Mucosa of descending colon (tissue), 3 donors: ENCODE results near the gene MFSD6. TPM values are rescaled to one million over a fixed set of nuclear protein-coding genes. Genes with fewer than 3 reads are reported as not detected.

Experiments used
- ATAC-seq: fragments of 200-7000 bp; cut with Tn5 transposase; one replicate; pipeline ENCODE4 v1.9.1; 2020; ENCODE audit warnings: mild to moderate bottlenecking, moderate library complexity
- DNase-seq, 3 donors: peaks; one replicate each; pipeline ENCODE4 v3.0.0-alpha.2; 2020
- H3K36me3 ChIP-seq: fragments of 200-600 bp; one replicate; pipeline ENCODE4 v1.8.0; 2021; ENCODE audit warnings: low read depth, mild to moderate bottlenecking
- H3K4me1 ChIP-seq: fragments of 200-600 bp; one replicate; pipeline ENCODE4 v1.8.0; 2021; ENCODE audit warnings: low read depth, mild to moderate bottlenecking
- H3K4me3 ChIP-seq: fragments of 200-600 bp; one replicate; pipeline ENCODE4 v1.8.0; 2021; ENCODE audit warnings: mild to moderate bottlenecking
- H3K9me3 ChIP-seq: fragments of 200-600 bp; one replicate; pipeline ENCODE4 v1.8.0; 2021; ENCODE audit warnings: mild to moderate bottlenecking
- CTCF ChIP-seq: fragments of 200-600 bp; IDR thresholded peaks from one replicate; pipeline ENCODE4 v1.8.0; 2022; ENCODE audit warnings: antibody characterized with exemption, mild to moderate bottlenecking
- intact Hi-C, 2 donors: fragments of 100-400 bp; cut with DNase I in 1 of 2; cut with micrococcal nuclease in 1 of 2; formaldehyde crosslinking; loops; one replicate each; pipeline versions ENCODE4 v1.11.0 to v1.11.1; 2022; cut with DNase I, micrococcal nuclease
- total RNA-seq, 3 donors: library from RNA; stranded (reverse); fragmentation: NEBNext Ultra II Directional in 2 of 3; extraction: Animal tissue kit (Norgen Biotek cat#: 25700) in 2 of 3; gene quantifications; one replicate each; pipeline versions ENCODE4 v1.2.1 to v1.2.4, GENCODE V29; 2021 to 2023
- donor health status: DM: no; HTN: no; CAD: no; lungs with moderate emphysema.
- donor health status: DM: no; HTN: no; CAD: no.
- donor health status: DM: no; HTN: yes; CAD: no.

MFSD6 gene
- total RNA-seq, 3 donors from 2014 or later: 58.4 to 73.2 (median 64.1) TPM

- H3K9me3 ChIP-seq: no peaks in the 10 kb centered on the region
- no peaks in the 10 kb centered on the region for H3K36me3 ChIP-seq
- no peaks in the 10 kb centered on the region for H3K4me1 ChIP-seq
- H3K4me3 ChIP-seq: no peak overlapping the region
- TF ChIP-seq CTCF: no peak
- intact Hi-C loops: no loop called here
- ATAC-seq (no peak), DNase-seq (no peak)
Observed at GRCh38 chr2:190517468-190517867, 109.3 kb downstream of the MFSD6 start.

- no peak for DNase-seq
- H3K4me3 ChIP-seq: no peak overlapping the region
- no peaks in the 10 kb centered on the region for H3K9me3 ChIP-seq
- no peak for TF ChIP-seq CTCF
- peak; percentile 56 for ATAC-seq
- no peaks in the 10 kb centered on the region for H3K4me1 ChIP-seq
- no peaks in the 10 kb centered on the region for H3K36me3 ChIP-seq
- intact Hi-C loops: no loop called here
Observed at GRCh38 chr2:190519975-190520767, 112.0 kb downstream of the MFSD6 start.

GRCh38 chr2:190524928-190525327 lies 116.8 kb downstream of the MFSD6 start:
- TF ChIP-seq CTCF: no peak
- Histone ChIP-seq H3K4me1 (no peaks in the 10 kb centered on the region), H3K4me3 (no peak overlapping the region), H3K36me3 (no peaks in the 10 kb centered on the region), H3K9me3 (no peaks in the 10 kb centered on the region)
- intact Hi-C loops: no loop called here
- no peak for DNase-seq
- peak; percentile 16 for ATAC-seq

GRCh38 chr2:190526105-190526750 lies 118.1 kb downstream of the MFSD6 start:
- intact Hi-C loops: no loop called here
- no peak for DNase-seq
- Histone ChIP-seq H3K4me3 (no peak overlapping the region), H3K4me1 (no peaks in the 10 kb centered on the region), H3K36me3 (no peaks in the 10 kb centered on the region), H3K9me3 (no peaks in the 10 kb centered on the region)
- no peak for TF ChIP-seq CTCF
- peak; percentile 38 for ATAC-seq

- H3K4me1 ChIP-seq: no peaks in the 10 kb centered on the region
- intact Hi-C loops: no loop called here
- no peak for ATAC-seq
- H3K9me3 ChIP-seq: no peaks in the 10 kb centered on the region
- no peak for TF ChIP-seq CTCF
- DNase-seq: no peak
- no peaks in the 10 kb centered on the region for H3K36me3 ChIP-seq
- no peak overlapping the region for H3K4me3 ChIP-seq
Observed at GRCh38 chr2:190527214-190527613, 119.1 kb downstream of the MFSD6 start.
